Measurements from ENCODE around the gene DERA. TPM values are rescaled to one million over a fixed set of nuclear protein-coding genes. Genes with fewer than 3 reads are reported as not detected.

DERA gene
- total and polyA plus RNA-seq, 2 of the 8 experiments (the other 6 are each of a cell fraction or from before 2014, with no cell fraction given): 13.1 to 17.1 TPM

DNA sequence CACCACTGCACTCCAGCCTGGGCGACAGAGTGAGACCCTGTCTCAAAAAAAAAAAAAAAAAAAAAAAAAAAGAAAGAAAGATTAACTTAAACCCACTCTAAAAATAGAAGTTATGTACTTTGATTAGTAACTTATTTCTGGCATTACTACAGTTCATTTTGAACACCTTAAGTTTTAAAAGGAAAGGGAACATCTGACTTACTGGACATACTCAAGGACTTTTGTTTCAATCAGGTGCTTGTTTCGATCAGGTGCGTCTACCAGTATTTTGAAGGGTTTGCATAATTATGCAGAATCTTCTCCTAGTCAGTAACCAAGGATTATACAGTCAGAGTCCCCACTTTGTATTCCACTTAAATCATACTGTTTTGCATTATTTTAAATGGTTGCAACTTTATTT is 105.6 kb downstream of the DERA start (continued):
- TF ChIP-seq, protein P1, sequence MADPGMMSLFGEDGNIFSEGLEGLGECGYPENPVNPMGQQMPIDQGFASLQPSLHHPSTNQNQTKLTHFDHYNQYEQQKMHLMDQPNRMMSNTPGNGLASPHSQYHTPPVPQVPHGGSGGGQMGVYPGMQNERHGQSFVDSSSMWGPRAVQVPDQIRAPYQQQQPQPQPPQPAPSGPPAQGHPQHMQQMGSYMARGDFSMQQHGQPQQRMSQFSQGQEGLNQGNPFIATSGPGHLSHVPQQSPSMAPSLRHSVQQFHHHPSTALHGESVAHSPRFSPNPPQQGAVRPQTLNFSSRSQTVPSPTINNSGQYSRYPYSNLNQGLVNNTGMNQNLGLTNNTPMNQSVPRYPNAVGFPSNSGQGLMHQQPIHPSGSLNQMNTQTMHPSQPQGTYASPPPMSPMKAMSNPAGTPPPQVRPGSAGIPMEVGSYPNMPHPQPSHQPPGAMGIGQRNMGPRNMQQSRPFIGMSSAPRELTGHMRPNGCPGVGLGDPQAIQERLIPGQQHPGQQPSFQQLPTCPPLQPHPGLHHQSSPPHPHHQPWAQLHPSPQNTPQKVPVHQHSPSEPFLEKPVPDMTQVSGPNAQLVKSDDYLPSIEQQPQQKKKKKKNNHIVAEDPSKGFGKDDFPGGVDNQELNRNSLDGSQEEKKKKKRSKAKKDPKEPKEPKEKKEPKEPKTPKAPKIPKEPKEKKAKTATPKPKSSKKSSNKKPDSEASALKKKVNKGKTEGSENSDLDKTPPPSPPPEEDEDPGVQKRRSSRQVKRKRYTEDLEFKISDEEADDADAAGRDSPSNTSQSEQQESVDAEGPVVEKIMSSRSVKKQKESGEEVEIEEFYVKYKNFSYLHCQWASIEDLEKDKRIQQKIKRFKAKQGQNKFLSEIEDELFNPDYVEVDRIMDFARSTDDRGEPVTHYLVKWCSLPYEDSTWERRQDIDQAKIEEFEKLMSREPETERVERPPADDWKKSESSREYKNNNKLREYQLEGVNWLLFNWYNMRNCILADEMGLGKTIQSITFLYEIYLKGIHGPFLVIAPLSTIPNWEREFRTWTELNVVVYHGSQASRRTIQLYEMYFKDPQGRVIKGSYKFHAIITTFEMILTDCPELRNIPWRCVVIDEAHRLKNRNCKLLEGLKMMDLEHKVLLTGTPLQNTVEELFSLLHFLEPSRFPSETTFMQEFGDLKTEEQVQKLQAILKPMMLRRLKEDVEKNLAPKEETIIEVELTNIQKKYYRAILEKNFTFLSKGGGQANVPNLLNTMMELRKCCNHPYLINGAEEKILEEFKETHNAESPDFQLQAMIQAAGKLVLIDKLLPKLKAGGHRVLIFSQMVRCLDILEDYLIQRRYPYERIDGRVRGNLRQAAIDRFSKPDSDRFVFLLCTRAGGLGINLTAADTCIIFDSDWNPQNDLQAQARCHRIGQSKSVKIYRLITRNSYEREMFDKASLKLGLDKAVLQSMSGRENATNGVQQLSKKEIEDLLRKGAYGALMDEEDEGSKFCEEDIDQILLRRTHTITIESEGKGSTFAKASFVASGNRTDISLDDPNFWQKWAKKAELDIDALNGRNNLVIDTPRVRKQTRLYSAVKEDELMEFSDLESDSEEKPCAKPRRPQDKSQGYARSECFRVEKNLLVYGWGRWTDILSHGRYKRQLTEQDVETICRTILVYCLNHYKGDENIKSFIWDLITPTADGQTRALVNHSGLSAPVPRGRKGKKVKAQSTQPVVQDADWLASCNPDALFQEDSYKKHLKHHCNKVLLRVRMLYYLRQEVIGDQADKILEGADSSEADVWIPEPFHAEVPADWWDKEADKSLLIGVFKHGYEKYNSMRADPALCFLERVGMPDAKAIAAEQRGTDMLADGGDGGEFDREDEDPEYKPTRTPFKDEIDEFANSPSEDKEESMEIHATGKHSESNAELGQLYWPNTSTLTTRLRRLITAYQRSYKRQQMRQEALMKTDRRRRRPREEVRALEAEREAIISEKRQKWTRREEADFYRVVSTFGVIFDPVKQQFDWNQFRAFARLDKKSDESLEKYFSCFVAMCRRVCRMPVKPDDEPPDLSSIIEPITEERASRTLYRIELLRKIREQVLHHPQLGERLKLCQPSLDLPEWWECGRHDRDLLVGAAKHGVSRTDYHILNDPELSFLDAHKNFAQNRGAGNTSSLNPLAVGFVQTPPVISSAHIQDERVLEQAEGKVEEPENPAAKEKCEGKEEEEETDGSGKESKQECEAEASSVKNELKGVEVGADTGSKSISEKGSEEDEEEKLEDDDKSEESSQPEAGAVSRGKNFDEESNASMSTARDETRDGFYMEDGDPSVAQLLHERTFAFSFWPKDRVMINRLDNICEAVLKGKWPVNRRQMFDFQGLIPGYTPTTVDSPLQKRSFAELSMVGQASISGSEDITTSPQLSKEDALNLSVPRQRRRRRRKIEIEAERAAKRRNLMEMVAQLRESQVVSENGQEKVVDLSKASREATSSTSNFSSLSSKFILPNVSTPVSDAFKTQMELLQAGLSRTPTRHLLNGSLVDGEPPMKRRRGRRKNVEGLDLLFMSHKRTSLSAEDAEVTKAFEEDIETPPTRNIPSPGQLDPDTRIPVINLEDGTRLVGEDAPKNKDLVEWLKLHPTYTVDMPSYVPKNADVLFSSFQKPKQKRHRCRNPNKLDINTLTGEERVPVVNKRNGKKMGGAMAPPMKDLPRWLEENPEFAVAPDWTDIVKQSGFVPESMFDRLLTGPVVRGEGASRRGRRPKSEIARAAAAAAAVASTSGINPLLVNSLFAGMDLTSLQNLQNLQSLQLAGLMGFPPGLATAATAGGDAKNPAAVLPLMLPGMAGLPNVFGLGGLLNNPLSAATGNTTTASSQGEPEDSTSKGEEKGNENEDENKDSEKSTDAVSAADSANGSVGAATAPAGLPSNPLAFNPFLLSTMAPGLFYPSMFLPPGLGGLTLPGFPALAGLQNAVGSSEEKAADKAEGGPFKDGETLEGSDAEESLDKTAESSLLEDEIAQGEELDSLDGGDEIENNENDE (IDR thresholded peaks at IDR 0.05; ENCODE audit: insufficient replicate concordance, low read length): no peak
- TF ChIP-seq TAF1 (IDR thresholded peaks at IDR 0.05; ENCODE audit: low read depth, low read length) (no peak), CBX8 (IDR thresholded peaks at IDR 0.05; ENCODE audit: borderline replicate concordance, low read depth, low read length) (no peak), CTBP2 (IDR thresholded peaks at IDR 0.05; ENCODE audit: borderline replicate concordance, insufficient read depth, insufficient read length, low read length) (no peak), RAD21 (IDR thresholded peaks at IDR 0.05 in 1 of 2, conservative IDR thresholded peaks at IDR 0.05 in 1 of 2; ENCODE audit: low read depth in 2 of 2, low read length in 2 of 2) (no peak), EP300 (IDR thresholded peaks at IDR 0.05; ENCODE audit: borderline replicate concordance in 1 of 2, low read depth in 2 of 2, low read length in 2 of 2) (no peak), POLR2AphosphoS5 (IDR thresholded peaks at IDR 0.05; ENCODE audit: low read depth, low read length) (no peak), ZNF274 (IDR thresholded peaks at IDR 0.05; ENCODE audit: borderline replicate concordance, extremely low read depth, low read length) (no peak), KDM5A (IDR thresholded peaks at IDR 0.05; ENCODE audit: low read length) (no peak)
